SK-N-SH (cell line): Measurements from ENCODE around the gene ZNF836. TPM values are rescaled to one million over a fixed set of nuclear protein-coding genes. Genes with fewer than 3 reads are reported as not detected.
A peak's percentile ranks its signal among the peaks of the same experiment; 100 is the strongest.

ENCODE experiments used
- CTCF ChIA-PET: fragments of 300-600, 350-600 bp; formaldehyde crosslinking; extraction: SDS; loops from one replicate; lab custom pipeline; 2021; lab: Yijun Ruan, JAX
- POLR2A ChIA-PET: fragments of 350-600 bp; sonication (Branson Sonifier 250); formaldehyde crosslinking; extraction: SDS; loops from one replicate; lab custom pipeline; 2020; ENCODE audit warnings: antibody characterized with exemption, inconsistent platforms; lab: Yijun Ruan, JAX
- DNase-seq: peaks from one replicate; pipeline ENCODE4 v3.0.0; 2012
- H2AFZ ChIP-seq: fragments of 200-600 bp; sonication (generic); 2 replicates; pipeline ENCODE4 v1.8.1; 2016; ENCODE audit warnings: antibody characterized with exemption, mild to moderate bottlenecking, low read depth
- H3F3A ChIP-seq: fragments of 200-600 bp; sonication (generic); replicated peaks from 2 replicates; pipeline ENCODE3; 2016; ENCODE audit warnings: antibody characterized with exemption, mild to moderate bottlenecking; ENCODE audit not compliant: insufficient read depth
- H3K27ac ChIP-seq, 2 experiments: fragments of 200-500 bp in 1 of 2; fragments of 200-600 bp in 1 of 2; sonication (Bioruptor generic) in 1 of 2; sonication (generic), shearing (Covaris generic) in 1 of 2; 2 replicates each; pipeline versions ENCODE4 v1.5.1 to v1.6.1; 2014 to 2016; ENCODE audit warnings: low read depth in 2 of 2, inconsistent platforms in 1 of 2, low read length in 1 of 2, mild to moderate bottlenecking in 1 of 2, mixed read lengths in 1 of 2
- H3K27me3 ChIP-seq: fragments of 200-600 bp; sonication (generic), shearing (Covaris generic); 2 replicates; pipeline ENCODE4 v1.6.1; 2016; ENCODE audit warnings: mixed run types; ENCODE audit not compliant: insufficient read depth
- H3K36me3 ChIP-seq, 2 experiments: fragments of 200-500 bp in 1 of 2; fragments of 200-600 bp in 1 of 2; sonication (Bioruptor generic) in 1 of 2; sonication (generic) in 1 of 2; replicated peaks in 1 of 2; 2 replicates each; pipeline versions ENCODE3 to v1.5.1; 2014 to 2016; ENCODE audit warnings: low read length in 1 of 2, mild to moderate bottlenecking in 1 of 2; ENCODE audit not compliant: insufficient read depth in 2 of 2, control insufficient read depth in 1 of 2
- H3K4me1 ChIP-seq, 2 experiments: fragments of 200-500 bp in 1 of 2; fragments of 200-600 bp in 1 of 2; sonication (Bioruptor generic) in 1 of 2; sonication (generic), shearing (Covaris generic) in 1 of 2; 2 replicates each; pipeline versions ENCODE4 v1.5.1 to v1.6.1; 2014 to 2016; ENCODE audit warnings: low read depth in 1 of 2, low read length in 1 of 2, mixed run types in 1 of 2; ENCODE audit not compliant: insufficient read depth in 2 of 2, control insufficient read depth in 1 of 2
- H3K4me2 ChIP-seq: fragments of 200-600 bp; sonication (generic), shearing (Covaris generic); 2 replicates; pipeline ENCODE4 v1.6.1; 2017; ENCODE audit warnings: mixed run types
- H3K4me3 ChIP-seq, 2 experiments: fragments of 200-500 bp in 1 of 2; fragments of 200-600 bp in 1 of 2; sonication (Bioruptor generic) in 1 of 2; sonication (generic), shearing (Covaris generic) in 1 of 2; 2 replicates each; pipeline versions ENCODE4 v1.5.1 to v1.8.1; 2014 to 2016; ENCODE audit warnings: low read depth in 2 of 2, inconsistent platforms in 1 of 2, low read length in 1 of 2, mild to moderate bottlenecking in 1 of 2, mixed read lengths in 1 of 2, moderate library complexity in 1 of 2
- H3K79me2 ChIP-seq: fragments of 200-600 bp; sonication (generic); 2 replicates; pipeline ENCODE4 v1.8.1; 2017; ENCODE audit warnings: mild to moderate bottlenecking; ENCODE audit not compliant: insufficient read depth
- H3K9ac ChIP-seq: fragments of 200-600 bp; sonication (generic); 2 replicates; pipeline ENCODE4 v1.6.1; 2017; ENCODE audit warnings: mixed run types
- H3K9me2 ChIP-seq: fragments of 200-600 bp; sonication (generic); 2 replicates; pipeline ENCODE4 v1.6.1; 2017; ENCODE audit warnings: mixed run types
- H3K9me3 ChIP-seq: fragments of 200-600 bp; sonication (generic); 2 replicates; pipeline ENCODE4 v1.6.1; 2017; ENCODE audit warnings: mixed run types, mild to moderate bottlenecking, moderate library complexity
- H4K20me1 ChIP-seq: fragments of 200-600 bp; sonication (generic); 2 replicates; pipeline ENCODE4 v1.6.1; 2017; ENCODE audit warnings: mild to moderate bottlenecking, mixed run types; ENCODE audit not compliant: insufficient read depth
- CTCF ChIP-seq: fragments of 200-600 bp; sonication (generic); IDR thresholded peaks from 2 replicates; pipeline ENCODE4 v1.6.1; 2017; ENCODE audit warnings: antibody characterized with exemption, mild to moderate bottlenecking, moderate library complexity
- FOXJ3 ChIP-seq: sonication (generic); formaldehyde crosslinking; IDR thresholded peaks from 2 replicates; pipeline ENCODE4 v1.5.1; 2020; ENCODE audit warnings: mild to moderate bottlenecking, missing genetic modification reagents
- GABPA ChIP-seq: IDR thresholded peaks from 2 replicates; pipeline ENCODE4 v1.4.0; 2012; ENCODE audit warnings: low read depth, mild to moderate bottlenecking
- JUND ChIP-seq: IDR thresholded peaks from 2 replicates; pipeline ENCODE4 v1.4.0; 2012
- MAX ChIP-seq: IDR thresholded peaks from 2 replicates; pipeline ENCODE4 v1.4.0; 2012; ENCODE audit warnings: low read depth
- MXI1 ChIP-seq: IDR thresholded peaks from 2 replicates; pipeline ENCODE4 v1.6.1; 2012; ENCODE audit warnings: mild to moderate bottlenecking, low read depth, low read length, improper control_type of control experiment
- NRF1 ChIP-seq: IDR thresholded peaks from 2 replicates; pipeline ENCODE4 v1.6.1; 2012; ENCODE audit warnings: low read depth, mild to moderate bottlenecking, low read length
- PBX3 ChIP-seq: IDR thresholded peaks from 2 replicates; pipeline ENCODE4; 2012
- POLR2AphosphoS5 ChIP-seq: IDR thresholded peaks from 2 replicates; pipeline ENCODE4 v1.6.1; 2012; ENCODE audit warnings: low read depth, low read length
- RCOR1 ChIP-seq: fragments of 150-350 bp; IDR thresholded peaks from 2 replicates; pipeline ENCODE4 v1.6.1; 2017; ENCODE audit warnings: antibody characterized with exemption, low read length
- RFX5 ChIP-seq: IDR thresholded peaks from 2 replicates; pipeline ENCODE4 v1.6.1; 2012; ENCODE audit warnings: mild to moderate bottlenecking, improper control_type of control experiment, low read length
- RXRA ChIP-seq: IDR thresholded peaks from 2 replicates; pipeline ENCODE4 v1.4.0; 2012; ENCODE audit warnings: low read depth, mild to moderate bottlenecking, borderline replicate concordance
- SMC3 ChIP-seq: IDR thresholded peaks from 2 replicates; pipeline ENCODE4 v1.6.1; 2012; ENCODE audit warnings: low read depth, low read length, improper control_type of control experiment
- TAF1 ChIP-seq: IDR thresholded peaks from 2 replicates; pipeline ENCODE4 v1.6.1; 2012; ENCODE audit warnings: low read depth, mild to moderate bottlenecking, low read length, moderate library complexity, borderline replicate concordance
- TEAD4 ChIP-seq: IDR thresholded peaks from 2 replicates; pipeline ENCODE4 v1.4.0; 2012; ENCODE audit warnings: mild to moderate bottlenecking, borderline replicate concordance; ENCODE audit not compliant: insufficient read depth
- USF1 ChIP-seq: IDR thresholded peaks from 2 replicates; pipeline ENCODE4 v1.4.0; 2012; ENCODE audit warnings: low read depth, borderline replicate concordance
- YY1 ChIP-seq: IDR thresholded peaks from 2 replicates; pipeline ENCODE4 v1.4.0; 2012; ENCODE audit warnings: low read depth, mild to moderate bottlenecking
- WGBS: methylation state at CpG from one replicate; pipeline ENCODE4 v1.1.6; 2017; ENCODE audit warnings: low lambda C conversion rate; 5-methylcytosine and 5-hydroxymethylcytosine counted together
- polyA plus RNA-seq, 3 experiments: library from polyadenylated mRNA; depleted of rRNA; stranded (reverse); fragments of >200 nt; gene quantifications; 2 replicates each; pipeline ENCODE4 v1.2.3, GENCODE V29; 2012

Gene ZNF836
- polyA plus RNA-seq, 1 of the 3 experiments (the other 2 are of a cell fraction) = 2.3 TPM

GRCh38 chr19:52141203-52141602 is 30.2 kb downstream of the ZNF836 start:
- Histone ChIP-seq H3K4me3 (no peak overlapping the region), H2AFZ (no peak overlapping the region), H3K9ac (no peak overlapping the region), H3K27ac (no peak overlapping the region), H3K79me2 (peaks cover 23% of the 10 kb centered on the region), H3K4me2 (no peak overlapping the region), H3F3A (peaks cover 13% of the 10 kb centered on the region), H3K27me3 (no peaks in the 10 kb centered on the region), H3K4me1 (peaks cover 0 to 9% of the 10 kb centered on the region in 2 experiments; a peak in 2 of 4 replicates)
- POLR2A ChIA-PET = no interaction called here
- TF ChIP-seq NRF1 (no peak), RCOR1 (no peak), TAF1 (no peak), GABPA (no peak), MAX (no peak), TEAD4 (no peak)
- TF ChIP-seq, all 33 proteins: peak for 0
- Histone ChIP-seq H4K20me1 (no peaks in the 10 kb centered on the region), H3K9me2 (no peaks in the 10 kb centered on the region), H3K9me3 (peaks cover 5% of the 10 kb centered on the region; the same call in 1 of the 2 replicates), H3K36me3 (peaks cover 0 to 9% of the 10 kb centered on the region in 2 experiments)
- 75% methylated on average over 2 of the region's 2 CpGs for WGBS
- CTCF ChIA-PET = no interaction called here
- no peak for DNase-seq

- Histone ChIP-seq H3K4me3 (peak overlapping the region; percentile 49 to 82; a peak in 3 of 4 replicates), H3K9me2 (no peaks in the 10 kb centered on the region), H3K9me3 (peaks cover 5% of the 10 kb centered on the region; the same call in 1 of the 2 replicates), H3K4me2 (peak overlapping the region; percentile 96; the same call in 1 of the 2 replicates), H3K27ac (peak overlapping the region; percentile 43 to 70; a peak in 3 of 4 replicates), H3K36me3 (peaks cover 0 to 16% of the 10 kb centered on the region in 2 experiments), H3F3A (peaks cover 13% of the 10 kb centered on the region), H3K27me3 (no peaks in the 10 kb centered on the region), H4K20me1 (no peaks in the 10 kb centered on the region), H2AFZ (peak overlapping the region; percentile 100), H3K9ac (no peak overlapping the region)
- CTCF ChIA-PET = interaction anchor here (0.5 to 2.8 kb wide), 5 partner anchors 28 to 394 kb away, joined by 3 to 14 read pairs (median 4); partner anchors contain the start of gene PPP2R1A
- POLR2A ChIA-PET = interaction anchor here (2.2 kb wide), 1 partner anchor 49 kb away, joined by 10 read pairs; no protein-coding TSS in a partner anchor
- DNase-seq = peak; percentile 97
- WGBS = 16% methylated on average over 22 of the region's 22 CpGs
- TF ChIP-seq SMC3 (no peak), JUND (no peak), PBX3 (no peak), USF1 (no peak), CTCF (no peak), RFX5 (no peak), RXRA (no peak), FOXJ3 (no peak), POLR2AphosphoS5 (no peak), YY1 (no peak), GABPA (no peak), MXI1 (no peak; the same call in 1 of the 2 replicates)
- TF ChIP-seq, all 33 proteins: peak for 0
- H3K79me2 ChIP-seq = peaks cover 34% of the 10 kb centered on the region
- peaks cover 0 to 9% of the 10 kb centered on the region in 2 experiments; a peak in 2 of 4 replicates for H3K4me1 ChIP-seq
Observed at GRCh38 chr19:52140032-52140710, 31.2 kb downstream of the ZNF836 start.
